ENCODE results near the gene TOX2. TPM values are rescaled to one million over a fixed set of nuclear protein-coding genes. Genes with fewer than 3 reads are reported as not detected.

Gene TOX2
- polyA plus RNA-seq, 1 donor, result 2.3 TPM

DNA sequence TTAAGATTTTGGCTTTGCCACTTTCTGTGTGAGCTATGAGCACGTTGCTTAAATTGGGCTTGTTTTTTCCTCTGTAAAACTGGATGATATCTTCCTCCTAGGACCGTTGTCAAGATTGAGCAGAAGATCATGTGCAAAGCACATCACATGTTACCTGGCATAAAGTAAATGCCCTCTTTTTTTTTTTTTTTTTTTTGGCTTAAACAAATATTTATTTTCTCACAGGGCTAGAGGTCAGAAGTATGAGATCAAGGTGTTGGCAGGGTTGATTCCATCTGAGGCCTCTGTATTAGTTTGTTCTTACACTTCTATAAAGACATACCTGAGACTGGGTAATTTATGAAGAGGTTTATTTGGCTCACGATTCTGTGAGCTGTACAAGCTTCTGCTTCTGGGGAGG, 42.7 kb downstream of the TOX2 start:
- DNase-seq (ENCODE audit: low read depth), result no peak

DNA sequence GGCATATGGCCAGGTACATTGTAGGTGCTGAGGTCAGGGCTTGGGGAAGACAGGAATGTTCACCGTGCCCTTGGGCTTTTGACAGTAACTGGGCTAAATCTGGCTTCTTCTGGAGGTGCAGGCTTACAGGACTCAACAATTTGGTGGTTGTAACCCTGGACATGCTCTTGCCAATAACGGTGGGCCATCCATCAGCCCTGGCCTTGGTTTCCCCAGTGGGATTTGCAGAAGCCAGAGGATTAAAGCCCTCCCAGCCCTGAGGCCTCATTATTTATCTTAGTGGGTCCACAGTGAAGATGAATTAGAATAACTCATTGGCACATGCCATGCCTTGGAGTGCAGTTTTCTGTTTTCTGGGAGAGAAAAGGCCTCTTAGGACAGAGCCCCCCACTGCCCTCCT, 44.0 kb downstream of the TOX2 start:
- DNase-seq (ENCODE audit: low read depth), result no peak

DNA sequence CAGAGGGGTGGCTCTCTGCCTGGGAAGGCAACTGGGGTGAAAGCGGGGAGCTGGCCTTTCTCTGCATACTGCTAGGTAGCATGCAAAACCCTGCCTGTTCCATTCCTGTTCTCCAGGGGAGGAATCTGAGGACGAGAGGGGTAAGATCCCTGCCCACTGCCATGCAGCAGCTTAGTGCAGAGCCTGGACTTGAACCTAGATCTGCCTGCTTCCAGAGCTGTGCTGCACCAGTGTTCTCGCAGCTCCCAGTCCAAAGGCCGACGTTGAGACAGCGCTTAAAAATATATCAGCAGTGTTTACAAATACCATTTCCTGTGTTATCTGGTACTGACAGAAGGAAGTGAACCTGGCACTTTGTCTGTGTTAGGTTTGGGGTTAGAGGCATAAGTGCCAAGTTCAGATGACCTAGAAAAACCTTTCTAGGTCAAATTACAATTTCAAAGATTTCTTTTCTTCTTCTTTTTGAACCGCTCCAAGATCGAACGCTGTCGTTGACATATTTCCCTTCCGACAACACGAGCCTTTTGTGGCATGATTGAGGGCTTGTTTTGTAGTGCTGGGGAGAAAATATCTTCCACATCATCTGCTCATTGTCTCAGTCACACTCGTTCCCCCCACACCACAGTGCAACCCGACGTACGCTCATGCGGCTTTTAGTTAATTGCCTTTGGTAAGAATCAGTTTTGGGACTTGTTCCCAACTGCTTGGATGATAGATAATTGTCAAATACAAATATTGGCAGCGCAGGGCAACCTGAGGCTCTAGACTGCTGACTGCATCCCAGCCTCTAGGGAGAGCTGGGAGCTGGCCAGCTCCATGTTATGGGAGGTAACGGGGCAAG, 44.6 kb downstream of the TOX2 start:
- DNase-seq (ENCODE audit: low read depth), result no peak

DNA sequence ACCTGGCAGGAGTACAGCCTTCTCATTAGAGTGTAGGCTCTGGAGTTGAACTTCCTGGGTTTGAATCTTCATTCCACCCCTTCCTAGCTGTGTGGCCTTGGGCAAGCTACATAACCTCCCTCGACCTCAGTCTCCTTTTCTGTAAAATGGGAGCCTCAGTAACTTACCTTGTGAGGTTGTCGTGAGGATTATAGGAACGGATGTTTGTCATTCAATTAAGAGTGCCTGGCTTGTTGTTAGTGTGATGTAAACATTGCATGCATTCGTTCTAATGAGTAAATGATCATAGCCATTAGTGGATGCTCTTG, 45.2 kb downstream of the TOX2 start:
- no peak for DNase-seq (ENCODE audit: low read depth)

DNA sequence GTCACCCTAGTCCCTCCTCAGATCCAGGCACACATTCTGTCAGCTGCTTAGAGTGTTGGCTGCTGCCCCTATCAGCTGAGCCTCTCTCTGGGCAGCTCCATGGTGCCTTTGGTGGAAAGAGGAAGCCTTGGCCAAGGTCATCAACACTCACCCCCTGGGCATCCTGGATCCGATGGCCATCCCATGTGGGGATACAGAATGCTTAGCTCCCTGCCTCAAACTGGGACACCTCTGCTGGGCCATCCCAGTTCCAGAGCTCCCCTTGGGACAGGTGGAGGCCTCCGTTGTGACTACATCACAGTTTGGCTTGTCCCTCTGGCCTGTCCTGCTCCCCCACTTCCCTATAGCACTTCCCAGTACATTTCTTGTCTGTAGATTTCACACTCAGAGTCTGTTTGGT, 45.6 kb downstream of the TOX2 start:
- DNase-seq (ENCODE audit: low read depth), result no peak

DNA sequence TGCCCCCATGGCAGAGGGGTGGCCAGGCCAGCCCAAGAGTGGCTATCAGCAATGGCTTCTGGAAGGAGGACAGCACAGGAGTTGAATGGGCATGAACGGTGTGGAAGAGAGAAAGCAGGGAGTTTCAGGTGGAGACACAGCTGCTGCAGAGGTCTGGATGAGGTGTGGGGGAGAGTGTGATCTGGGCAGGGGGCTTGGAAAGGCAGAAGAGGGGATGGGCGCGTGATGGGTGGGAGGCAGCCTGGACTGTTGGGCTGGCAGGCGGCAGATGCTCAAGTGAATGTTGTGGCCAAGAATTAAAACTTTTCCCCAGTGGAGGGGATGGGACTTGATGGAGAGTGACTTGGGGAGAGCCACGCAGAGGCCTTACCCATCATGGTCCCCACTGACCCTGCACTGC, 46.5 kb downstream of the TOX2 start:
- no peak for DNase-seq (ENCODE audit: low read depth)

DNA sequence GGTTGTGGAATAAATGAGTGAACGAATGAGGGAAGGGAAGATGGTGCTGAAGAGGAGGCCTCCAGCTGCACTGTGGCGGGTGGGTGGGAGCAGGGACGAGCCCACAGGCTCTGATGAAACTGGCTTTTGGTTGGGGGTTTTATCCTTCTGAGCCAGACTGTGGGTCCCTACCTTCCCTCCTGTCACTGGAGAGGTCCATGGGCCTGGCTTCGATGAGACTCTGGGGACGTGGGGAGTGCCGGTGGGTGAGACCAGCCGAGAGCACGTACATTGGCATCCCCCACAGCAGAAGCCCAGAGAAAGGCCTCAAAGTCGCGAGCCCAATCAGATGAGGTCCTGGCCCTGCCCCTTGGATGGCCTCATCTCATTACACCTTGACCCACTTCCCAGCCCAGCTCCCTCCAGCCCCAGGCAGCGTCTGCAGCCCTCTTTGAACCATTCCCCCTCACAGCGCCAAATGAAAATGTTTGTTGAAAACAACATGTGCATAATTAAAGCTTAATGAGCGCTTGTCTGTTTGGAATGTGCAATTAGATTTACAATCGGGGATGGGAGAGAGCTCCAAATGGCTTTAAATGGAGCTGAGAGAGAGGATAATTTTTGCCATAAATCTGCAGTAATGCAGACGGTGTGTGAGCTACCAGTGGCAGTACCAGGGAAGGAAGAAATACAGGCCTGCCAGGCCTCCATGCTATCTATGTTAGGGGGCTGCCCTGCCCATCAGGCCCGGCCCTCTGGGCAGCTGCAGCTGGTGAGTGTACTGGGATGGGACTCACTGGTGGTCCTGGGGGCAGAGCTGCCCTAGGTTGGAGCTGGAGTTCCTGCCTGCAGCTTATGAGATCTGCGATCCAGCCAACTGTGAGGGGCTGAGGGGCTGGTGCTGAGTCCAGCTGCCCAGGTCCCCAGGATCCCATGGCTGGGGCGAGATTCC, 47.2 kb downstream of the TOX2 start:
- DNase-seq (ENCODE audit: low read depth), result no peak

DNA sequence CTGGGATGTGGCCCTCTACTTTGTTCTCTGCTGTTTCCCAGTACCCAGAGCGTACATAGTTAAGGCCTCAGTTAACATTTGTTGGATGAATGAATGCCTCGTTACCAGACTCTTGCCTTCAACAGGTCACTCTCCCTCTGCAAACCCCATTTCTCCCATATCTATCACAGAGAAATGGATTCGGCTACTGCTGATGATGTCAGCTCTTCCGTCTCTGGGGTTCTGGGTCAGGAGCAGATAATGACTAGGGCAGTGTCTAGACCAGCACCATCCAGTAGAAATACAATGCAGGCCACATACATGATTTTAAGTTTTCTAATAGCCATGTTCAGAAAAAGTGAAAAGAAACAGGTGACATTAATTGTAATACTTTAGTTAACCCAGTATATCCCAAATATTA, 47.9 kb downstream of the TOX2 start:
- DNase-seq (ENCODE audit: low read depth), result no peak

DNA sequence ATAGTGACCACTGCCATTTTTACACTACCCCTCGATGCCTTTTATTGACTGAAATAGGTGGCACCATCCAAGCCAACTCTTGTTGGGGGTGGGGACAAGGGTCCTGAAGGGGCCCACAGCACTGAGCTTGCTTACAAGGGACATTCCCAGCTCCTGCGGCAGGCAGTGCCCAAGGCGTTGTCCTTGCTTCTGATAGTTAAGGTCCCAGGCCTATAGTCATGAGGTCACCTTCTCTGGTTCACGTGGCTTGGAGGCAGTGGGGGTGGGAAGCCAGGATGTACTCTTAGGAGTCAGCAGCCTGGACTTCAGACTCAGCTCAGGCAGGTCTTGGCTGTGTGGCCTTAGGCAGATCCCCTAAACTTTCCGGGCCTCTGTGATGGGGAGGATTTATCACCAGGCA, 48.6 kb downstream of the TOX2 start:
- DNase-seq (ENCODE audit: low read depth), result no peak

DNA sequence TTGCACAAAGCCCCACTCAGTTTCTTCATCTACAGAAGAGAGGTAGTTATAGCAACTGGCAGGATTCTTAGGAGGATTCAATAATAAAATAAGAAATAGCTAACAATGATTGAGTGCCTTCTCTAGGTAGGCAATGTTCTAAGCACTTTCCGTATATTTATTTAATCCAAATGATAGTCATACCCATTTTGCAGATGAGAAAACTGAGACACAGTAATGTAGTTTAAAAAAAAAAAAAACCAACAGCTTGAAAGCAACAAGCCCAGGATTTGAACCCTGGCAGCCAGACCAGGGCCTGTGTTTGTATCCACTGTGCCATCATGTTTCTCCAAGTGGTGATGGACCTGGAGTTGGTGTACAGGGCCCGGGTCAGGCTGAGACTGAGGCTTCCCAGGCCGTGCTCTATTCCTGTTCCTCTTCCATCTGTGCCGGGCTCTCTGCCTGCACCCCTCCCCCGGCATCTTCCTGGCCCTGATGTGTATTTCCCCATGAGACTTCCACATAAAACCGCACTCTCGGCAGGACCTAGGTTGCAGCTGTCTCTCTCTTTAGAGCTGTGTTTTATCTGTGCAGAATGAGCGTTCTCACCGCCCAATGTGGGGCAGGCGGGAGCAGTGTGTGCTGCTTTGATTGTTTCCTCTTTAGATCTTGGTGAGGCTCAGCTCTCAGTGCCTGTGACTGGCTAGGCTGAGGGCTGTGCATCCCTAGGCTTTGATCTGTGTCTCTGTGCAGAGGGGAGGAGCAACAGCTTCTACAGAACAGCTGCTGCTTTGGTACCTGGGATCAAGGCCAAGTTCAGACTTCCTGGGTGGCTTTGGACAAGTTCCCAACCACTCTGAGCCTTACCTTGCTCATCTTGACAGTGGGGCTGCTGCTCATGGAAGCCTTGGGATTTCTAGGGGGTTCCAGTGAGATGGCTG, 49.5 kb downstream of the TOX2 start:
- no peak for DNase-seq (ENCODE audit: low read depth)

DNA sequence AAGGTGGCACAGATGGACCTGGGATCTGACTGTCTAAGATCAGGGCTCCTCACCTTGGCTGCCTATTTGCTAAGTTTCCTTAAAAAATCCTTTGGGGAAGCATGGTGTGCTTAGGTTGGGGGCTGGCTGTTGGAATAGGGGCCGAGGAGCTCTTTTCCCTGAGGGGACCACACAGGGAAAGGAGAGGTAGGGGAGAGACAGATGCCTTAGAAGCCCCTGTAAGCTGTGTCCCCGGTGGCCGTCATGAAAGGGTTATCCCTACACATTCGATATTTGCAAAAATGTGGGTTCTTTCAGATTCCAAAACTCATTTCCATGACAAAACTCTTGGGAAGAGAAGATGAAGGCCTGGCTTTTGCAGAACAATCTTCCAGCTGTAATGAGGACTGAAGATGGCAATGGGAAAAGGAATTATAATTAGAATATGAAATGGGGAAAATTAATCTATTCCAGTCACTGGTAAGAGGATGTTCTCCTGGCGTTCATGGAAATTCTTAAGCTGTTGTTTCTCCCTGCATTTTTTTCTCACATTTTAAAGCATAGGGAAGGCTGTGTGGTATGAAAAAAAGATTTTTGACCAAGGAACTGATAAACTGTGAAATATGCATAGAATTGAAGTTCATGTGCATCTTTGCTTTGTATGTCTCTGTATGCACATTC, 53.8 kb downstream of the TOX2 start:
- no peak for DNase-seq (ENCODE audit: low read depth)

DNA sequence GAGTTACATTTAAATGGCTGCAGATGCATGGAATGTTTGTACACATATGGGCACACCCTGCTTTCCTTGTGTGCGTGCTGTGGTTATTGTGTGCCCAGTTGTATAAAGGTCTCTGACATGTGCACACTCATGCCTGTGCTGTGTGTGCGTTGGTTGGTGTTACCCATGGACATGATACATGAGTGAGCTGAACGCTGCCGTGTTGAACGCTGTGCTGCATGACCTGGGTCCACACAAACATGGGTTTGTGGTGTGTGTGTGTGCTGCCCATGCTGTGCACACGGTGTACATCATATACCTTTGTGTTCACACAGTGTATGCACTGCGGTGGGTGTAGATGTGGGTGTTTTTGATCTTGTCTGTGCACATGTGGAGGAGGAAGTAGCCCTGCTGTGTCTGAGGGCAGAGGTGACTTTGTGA, 54.4 kb downstream of the TOX2 start:
- no peak for DNase-seq (ENCODE audit: low read depth)

DNA sequence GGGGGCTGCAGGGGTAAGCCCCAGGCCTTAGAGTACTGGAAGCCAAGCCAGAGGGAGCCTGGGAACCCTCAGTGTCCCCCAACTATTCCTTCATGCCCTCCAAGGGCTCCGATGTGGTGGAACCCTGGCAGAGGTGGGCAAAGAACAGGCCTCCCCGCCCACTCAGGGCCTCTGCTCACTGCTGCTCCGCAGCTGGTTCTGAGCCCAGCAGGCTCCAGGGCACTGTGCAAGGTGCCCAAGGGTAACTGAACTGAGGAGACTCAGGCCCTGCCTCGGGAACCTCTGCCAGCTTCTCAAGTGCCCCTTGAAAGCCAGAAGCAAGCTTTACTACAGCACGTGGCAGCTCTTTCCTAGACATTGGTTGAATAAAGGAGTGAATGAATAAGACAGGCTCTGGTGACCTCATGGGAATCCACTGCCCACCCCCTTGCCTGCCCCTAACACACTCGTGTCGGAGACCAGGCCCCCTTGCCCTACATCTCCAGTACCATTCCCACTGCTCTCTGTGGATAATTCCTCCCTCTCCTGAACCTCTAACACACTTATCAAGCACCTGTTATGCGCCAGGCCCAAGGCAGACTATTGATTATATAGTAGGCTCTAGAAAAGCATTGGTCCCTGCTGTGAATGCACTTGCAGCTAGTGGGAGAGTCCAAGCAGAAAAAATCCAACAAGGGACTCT, 55.0 kb downstream of the TOX2 start:
- no peak for DNase-seq (ENCODE audit: low read depth)

DNA sequence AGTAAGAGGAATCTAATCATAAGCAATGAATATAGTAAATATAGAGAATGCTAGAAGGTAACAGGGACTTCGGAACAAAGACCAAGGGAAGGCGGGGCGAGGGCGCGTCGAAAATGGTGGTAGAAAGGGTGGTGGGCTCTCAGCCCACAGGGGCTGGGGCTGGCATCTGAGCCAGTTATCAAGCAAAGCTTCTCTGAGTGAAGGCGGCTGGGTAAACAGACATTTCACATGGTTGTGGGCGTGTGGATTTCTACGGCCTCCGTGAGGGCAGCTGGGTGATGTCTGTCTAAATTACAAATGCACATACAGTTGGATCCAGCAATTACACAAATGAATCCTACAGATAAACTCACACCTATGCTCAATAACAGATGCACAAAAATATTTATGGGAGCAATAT, 56.6 kb downstream of the TOX2 start:
- DNase-seq (ENCODE audit: low read depth), result no peak

DNA sequence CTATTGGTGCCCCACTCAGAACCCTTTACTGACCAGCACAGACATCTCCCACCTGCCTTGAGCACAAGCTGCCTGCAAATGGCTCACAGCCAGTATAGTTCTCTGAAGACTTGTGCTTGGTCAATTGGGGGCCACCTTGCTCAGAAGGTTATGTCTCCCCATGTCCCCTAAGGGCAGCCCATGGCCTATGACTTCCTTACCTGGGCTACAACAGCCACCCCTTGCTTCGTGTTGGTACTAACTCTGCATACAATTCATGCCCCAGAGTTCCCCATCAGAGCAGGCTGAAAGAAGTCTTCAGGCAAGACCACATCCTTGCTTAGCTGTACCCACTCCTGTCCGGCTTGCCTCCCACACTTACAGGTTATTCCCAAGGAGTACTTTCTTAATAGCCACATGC, 57.4 kb downstream of the TOX2 start:
- DNase-seq (ENCODE audit: low read depth), result no peak

DNA sequence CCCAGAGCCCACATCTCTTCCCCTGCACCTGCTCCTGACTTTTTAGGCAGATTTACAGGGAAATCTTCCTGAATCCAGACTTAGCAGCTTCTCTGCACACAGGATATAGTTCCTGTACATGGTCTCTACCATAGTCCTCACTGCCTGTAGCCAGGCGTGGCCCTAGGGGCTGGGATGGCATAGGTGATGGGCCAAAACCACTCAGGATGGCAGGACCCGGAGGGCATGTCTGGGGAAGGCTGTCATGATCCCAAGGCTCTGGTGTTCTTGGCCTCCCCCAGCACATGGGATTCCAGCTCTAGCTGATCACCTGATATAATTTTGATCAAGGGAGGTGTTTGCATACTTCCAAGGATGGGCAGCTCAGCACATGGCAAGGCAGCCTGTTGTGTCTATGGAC, 58.0 kb downstream of the TOX2 start:
- DNase-seq (ENCODE audit: low read depth), result no peak

DNA sequence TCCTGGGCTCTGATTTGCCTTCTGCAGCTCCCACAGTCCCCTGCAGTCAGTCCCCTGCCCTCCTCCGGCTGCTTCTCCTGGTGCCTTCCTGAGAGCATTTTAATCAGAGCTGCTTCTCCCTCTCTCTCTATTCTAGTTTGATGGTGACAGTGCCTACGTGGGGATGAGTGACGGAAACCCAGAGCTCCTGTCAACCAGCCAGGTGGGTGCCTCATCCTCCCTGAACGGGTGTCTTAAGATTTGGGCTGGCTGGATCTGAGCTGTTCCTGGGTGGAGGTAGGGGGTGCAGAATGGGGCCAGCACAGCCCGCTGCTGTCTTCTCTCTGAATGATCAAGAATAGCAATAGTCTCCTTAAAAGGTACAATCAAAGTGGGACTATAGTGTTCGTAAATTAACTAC, 58.6 kb downstream of the TOX2 start:
- DNase-seq (ENCODE audit: low read depth), result no peak

DNA sequence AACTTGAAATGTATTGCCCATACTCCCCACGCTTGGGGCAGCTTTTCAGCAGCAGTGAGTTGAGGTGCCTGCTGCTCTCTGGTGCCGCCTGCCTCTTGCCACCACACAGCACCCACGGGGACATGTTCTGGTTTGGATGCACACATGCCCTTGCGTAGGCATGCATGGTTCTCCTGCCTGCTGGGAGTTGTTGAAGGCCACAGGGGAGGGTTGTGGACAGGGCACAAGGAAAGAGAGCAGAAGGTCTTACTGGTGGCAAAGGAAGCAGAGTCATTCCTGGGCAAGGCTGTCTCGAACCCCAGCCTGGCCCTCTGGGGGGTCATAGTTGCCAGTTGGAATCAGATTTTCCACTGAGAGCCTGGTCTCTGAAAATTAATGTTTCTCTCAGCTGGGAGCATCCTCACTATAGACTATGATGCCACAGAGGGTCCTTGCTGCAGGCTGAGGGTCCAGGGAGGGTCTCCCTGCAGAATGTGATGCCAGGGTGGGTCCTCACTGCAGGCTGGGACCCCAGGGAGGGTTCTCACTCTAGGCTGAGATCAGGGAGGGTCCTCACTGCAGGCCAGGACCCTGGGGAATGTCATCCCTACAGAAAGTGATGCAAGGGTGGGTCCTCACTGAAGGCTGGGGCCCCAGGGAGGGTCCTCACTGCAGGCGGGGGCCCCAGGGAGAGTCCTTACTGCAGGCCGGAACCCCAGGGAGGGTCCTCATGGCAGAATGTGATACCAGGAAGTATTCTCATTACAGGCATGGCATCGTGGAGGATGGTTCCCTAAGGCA, 59.2 kb downstream of the TOX2 start:
- DNase-seq (ENCODE audit: low read depth), result no peak

DNA sequence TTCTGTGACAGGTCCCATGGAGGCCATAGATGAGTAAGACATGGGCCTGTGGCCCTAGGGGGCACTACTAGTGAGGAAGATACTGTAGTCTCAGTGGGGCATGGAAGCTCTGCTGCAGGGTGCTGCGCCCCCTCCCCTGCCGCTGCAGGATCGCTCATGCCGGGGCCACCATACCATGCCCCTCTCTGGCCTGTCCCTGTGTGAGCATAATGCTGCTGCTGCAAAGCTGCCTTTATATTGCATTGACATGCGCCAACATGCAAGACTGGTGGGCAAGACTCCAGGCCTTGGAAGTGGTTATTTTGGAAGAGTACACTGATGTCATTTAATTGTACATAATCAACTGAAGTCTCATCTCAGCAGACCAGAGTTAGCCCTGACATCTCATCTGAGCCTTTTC, 60.0 kb downstream of the TOX2 start:
- DNase-seq (ENCODE audit: low read depth), result no peak

DNA sequence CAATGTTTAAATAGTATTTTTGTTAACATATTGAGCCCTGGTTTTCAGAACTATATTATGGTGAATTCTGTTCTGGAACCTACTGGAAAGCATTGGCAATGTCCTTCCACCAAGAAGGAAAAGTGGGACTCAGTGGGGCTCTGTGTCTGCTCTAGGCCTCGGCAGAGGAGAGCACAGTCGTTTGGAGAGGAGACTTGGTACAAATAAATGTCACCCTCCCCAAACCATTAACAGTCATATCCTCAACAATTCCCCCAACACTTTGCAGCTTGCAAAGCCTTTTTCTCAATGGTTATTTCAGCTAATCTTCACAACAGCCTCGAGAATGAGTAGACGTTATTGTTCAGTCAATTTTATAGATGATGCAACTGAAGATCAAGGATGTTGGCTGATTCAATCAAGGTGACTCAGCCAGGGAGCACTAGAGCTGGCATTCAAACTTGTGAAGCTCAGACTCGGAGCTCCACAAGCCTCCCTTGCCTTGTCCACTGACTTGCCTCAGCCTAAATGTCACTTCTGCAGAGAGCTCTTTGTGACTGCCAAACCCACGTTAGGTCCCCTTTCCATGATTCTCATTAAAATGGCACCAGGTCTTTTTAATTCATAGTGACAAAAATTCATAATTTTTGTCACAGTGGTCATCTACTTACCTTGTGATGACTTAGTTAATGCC, 60.6 kb downstream of the TOX2 start:
- no peak for DNase-seq (ENCODE audit: low read depth)
